Stimulated activated CD4-positive, alpha-beta T cell treated with anti-CD3 and anti-CD28 coated beads, Interleukin-2, amount 100 ng/mL, for 24 hours (primary cell): ENCODE measurements around the gene ZNF236.
"Not testable (repeated sequence)": the region's sequence is repeated elsewhere in the genome, so short reads cannot be mapped to it uniquely, and the experiment has no call there.

ENCODE experiments used
- DNase-seq, 2 donors: peaks; one replicate each; pipeline ENCODE4 v3.0.0-alpha.2; 2020

The ZNF236 gene

GRCh38 chr18:76822506-76823160 is at the start of gene ZNF236:
TSS of gene ZNF236 (plus strand) at chr18:76822557. CDS start at chr18:76822608, 51 bp downstream.
- DNase-seq, result peak; percentile 69 to 73

GRCh38 chr18:76772665-76773064 is 49.7 kb upstream of the ZNF236 start:
- no peak for DNase-seq

DNA sequence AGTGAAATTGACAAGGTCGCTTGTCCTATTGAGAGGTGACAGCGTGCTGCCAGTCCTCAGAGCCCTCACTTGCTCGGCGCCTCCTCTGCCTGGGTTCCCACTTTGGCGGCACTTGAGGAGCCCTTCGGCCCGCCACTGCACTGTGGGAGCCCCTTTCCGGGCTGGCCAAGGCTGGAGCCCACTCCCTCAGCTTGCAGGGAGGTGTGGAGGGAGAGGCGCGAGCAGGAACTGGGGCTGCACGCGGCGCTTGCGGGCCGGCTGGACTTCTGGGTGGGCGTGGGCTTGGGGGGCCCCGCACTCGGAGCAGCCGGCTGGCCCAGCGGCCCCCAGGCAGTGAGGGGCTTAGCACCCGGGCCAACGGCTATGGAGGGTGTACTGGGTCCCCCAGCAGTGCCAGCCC is 45.3 kb upstream of the ZNF236 start:
- DNase-seq, result not testable (repeated sequence)

DNA sequence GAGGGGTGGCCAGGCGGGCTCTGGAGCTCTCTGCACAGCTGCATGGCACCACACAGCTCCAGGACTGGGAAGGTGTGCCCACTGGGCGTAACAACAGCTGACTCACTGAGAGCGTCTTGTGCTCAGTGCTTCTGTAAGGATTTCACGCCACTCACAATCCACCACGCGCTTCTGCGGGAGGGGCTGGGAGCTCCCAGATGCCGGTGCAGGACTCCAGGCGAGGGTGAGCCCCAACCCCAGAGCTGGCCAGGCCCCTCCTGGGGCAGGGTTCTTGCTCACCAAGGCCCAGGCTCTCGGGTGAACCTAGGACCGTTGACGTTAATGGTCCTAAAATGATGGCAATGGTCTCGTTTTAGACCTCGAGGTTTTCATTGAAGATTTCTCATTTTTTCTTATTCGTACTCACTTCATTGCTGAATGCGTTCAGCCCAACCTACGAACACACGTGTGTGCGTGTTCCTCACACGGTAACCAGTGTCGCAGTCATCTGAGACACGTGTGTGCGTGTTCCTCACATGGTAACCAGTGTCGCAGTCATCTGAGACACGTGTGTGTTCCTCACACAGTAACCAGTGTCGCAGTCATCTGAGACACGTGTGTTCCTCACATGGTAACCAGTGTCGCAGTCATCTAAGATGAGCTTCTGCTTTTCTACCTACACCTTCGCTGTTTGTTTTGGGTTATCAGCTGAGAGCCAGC is 38.4 kb upstream of the ZNF236 start:
- DNase-seq, result no peak

DNA sequence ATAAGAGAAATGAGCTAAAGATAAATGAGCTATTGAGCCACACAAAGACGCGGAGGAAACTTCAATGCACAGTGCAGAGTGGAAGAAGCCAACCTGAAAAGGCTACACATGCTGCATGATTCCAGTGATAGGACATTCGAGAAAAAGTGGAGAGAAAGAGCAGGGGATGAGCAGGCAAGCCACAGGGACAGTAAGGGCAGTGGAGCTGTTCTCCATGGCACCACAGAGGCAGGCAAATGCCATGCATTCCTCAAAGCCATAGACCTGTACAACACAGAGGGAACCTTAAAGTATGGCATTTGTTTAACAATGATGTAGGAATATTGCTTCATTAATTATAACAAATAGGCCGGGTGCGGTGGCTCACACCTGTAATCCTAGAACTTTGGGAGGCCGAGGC is 36.5 kb upstream of the ZNF236 start:
- no peak for DNase-seq

DNA sequence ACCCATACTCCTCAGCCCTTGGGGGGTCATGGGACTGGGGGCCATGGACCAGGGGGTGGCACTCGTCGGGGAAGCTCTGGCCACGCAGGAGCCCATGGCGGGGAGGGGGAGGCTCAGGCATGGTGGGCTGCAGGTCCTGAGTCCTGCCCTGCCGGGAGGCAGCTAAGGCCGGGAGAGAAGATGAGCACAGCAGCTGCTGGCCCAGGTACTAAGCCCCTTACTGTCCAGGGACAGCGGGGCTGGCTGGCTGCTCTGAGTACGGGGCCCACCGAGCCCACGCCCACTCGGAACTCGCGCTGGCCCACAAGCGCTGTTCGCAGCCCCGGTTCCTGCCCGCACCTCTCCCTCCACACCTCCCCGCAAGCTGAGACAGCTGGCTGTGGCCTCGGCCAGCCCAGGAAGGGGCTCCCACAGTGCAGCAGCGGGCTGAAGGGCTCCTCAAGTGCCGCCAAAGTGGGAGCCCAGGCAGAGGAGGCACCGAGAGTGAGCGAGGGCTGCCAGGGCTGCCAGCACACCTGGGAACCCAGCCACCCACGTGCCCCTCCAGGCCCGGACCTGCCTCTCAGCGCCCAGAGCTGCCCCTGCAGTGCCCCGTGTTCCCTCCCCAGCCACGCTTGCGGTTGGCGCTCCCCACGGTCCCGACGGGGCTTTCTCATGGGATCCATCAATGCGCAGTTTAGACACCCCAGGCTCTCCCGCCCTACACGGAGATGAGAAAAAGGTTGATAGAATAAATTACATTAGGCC is 33.6 kb upstream of the ZNF236 start:
- no peak for DNase-seq

GRCh38 chr18:76791106-76791505 is 31.3 kb upstream of the ZNF236 start:
- DNase-seq, result no peak

DNA sequence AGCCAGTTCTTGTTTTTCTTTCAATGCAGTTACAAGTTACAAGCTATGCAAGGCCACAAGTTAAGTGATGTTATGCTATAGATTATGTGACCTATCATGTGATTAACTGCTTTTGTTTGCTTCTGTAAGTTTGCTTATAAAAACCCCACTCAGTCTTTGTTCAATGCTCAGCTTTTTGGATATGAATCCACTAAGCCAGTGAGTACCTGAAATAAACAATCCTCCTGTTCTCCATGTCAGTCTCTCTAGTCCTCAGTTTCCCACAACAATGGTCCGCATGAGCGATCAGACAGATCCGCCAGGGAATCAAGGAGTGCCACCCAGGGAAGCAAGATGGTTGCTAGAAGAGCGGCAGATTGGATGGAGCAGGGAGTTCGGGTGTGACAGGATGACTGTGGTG is 30.7 kb upstream of the ZNF236 start:
- DNase-seq, result no peak

- no peak for DNase-seq
These were observed 28.0 kb upstream of the ZNF236 start for GRCh38 chr18:76794326-76794725.

GRCh38 chr18:76801567-76802505 is 20.5 kb upstream of the ZNF236 start:
- peak; percentile 53 to 67 for DNase-seq

GRCh38 chr18:76803413-76803812 is 18.9 kb upstream of the ZNF236 start:
- no peak for DNase-seq

- DNase-seq, result peak; percentile 76 to 81
These were observed 18.5 kb upstream of the ZNF236 start for GRCh38 chr18:76803814-76804213.

GRCh38 chr18:76805221-76805620 is 17.1 kb upstream of the ZNF236 start:
- DNase-seq, result no peak

DNA sequence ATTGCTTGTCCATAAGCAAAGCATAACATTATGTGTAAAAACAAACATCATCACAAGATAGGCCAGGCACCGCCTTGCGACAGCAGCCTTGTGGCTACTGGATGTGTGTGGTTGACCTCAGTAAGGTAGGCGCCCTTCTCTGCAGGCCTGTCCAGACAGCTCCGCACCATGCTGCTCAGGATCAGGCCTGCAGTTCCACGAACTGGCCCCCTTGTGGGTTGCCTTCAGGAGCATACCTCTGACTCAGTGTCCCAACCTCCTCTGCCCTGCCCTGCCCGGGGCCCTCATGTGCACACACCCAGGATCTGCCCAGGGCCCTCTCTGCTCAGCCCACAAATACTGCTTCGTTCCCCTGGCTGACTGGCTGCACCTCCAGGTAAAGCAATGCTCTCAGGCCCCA is 16.1 kb upstream of the ZNF236 start:
- no peak for DNase-seq

DNA sequence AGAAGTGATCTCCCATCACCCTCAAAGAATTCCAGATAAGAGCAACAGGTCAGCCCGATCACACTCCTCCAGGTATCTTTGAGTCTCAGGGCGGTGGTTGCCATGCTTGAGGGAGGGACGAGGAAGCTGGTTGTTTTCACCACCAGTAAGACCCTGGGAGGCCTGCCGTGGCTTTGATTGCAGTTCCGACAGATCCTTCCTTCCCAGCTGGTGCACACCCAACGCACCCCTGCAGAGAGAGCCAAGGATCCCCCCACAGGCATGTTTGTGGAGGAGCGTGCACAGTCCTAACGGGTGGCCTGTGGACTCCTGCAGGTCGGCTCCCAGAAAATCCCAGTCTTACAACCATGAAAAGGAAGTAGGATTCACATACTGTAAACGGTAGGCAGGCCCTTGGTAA is 13.8 kb upstream of the ZNF236 start:
- no peak for DNase-seq

GRCh38 chr18:76811530-76811929 is 10.8 kb upstream of the ZNF236 start:
- DNase-seq, result not testable (repeated sequence)

DNA sequence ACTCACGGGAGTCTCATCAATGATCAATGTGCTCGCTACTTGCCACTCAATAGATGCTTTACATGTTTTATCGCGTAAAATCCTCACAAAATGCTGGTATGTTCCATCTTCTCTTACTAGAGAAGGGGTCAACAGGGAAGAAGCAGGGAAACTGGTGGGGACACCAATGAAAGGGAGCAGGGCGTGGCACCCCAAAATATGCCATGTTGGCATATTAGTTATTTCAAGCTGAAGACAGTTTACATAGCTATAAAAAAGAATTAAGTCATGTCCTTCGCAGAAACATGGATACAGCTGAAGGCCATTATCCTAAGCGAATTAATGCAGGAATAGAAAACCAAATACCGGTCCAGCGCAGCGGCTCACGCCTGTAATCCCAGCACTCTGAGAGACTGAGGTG is 8.1 kb upstream of the ZNF236 start:
- no peak for DNase-seq

GRCh38 chr18:76816127-76816526 is 6.2 kb upstream of the ZNF236 start:
- no peak for DNase-seq

- no peak for DNase-seq
These were observed 4.3 kb upstream of the ZNF236 start for GRCh38 chr18:76817888-76818611.

- DNase-seq, result no peak
These were observed 2.8 kb upstream of the ZNF236 start for GRCh38 chr18:76819411-76820136.

DNA sequence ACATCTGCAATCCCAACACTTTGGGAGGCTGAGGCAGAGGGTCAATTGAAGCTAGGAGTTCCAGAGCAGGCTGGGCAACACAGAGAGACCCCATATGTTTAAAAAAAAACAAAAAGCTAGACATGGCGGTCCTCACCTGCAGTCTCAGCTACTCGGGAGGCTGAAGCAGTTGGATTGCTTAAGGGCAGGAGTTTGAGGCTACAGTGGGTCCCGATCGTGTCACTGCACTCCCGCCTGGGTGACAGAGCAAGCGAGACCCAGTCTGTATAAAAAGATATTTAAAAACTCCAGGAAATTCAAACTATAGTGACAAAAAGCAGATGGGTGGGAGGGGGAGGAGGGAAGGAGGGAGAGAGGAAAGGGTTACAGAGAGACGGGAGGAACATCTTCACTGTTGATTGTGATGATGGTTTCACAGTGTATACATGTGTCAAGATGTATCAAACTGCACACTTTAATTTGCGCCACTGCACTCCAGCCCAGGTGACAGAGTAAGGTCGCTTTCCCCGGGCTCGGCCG is 942 bp upstream of the ZNF236 start:
- peak; percentile 17 to 20 for DNase-seq
